Liver (tissue), 9 donors: Measurements from ENCODE around the gene MTG1. TPM values are rescaled to one million over a fixed set of nuclear protein-coding genes. Genes with fewer than 3 reads are reported as not detected.

Source experiments
- DNase-seq: peaks from one replicate; pipeline ENCODE4 v3.0.0-alpha.2; 2017; ENCODE audit warnings: low spot score
- H3K27ac ChIP-seq, 2 donors: one replicate each; pipeline ENCODE4 v1.7.0; 2013; ENCODE audit warnings: inconsistent platforms in 2 of 2, low read length in 2 of 2, control low read depth in 1 of 2, low read depth in 1 of 2, mild to moderate bottlenecking in 1 of 2
- H3K27me3 ChIP-seq, 4 donors: one replicate each; pipeline versions ENCODE4 v1.6.1 to v1.7.0; 2013; ENCODE audit warnings: low read length in 3 of 4, inconsistent platforms in 1 of 4, mild to moderate bottlenecking in 1 of 4, moderate library complexity in 1 of 4; ENCODE audit not compliant: control insufficient read depth in 4 of 4, insufficient read depth in 4 of 4
- H3K36me3 ChIP-seq, 4 donors: one replicate each; pipeline versions ENCODE4 v1.6.1 to v1.7.0; 2013; ENCODE audit warnings: low read length in 3 of 4, mild to moderate bottlenecking in 3 of 4, low read depth in 1 of 4, moderate library complexity in 1 of 4; ENCODE audit not compliant: control insufficient read depth in 4 of 4, insufficient read depth in 3 of 4
- H3K4me1 ChIP-seq, 4 donors: one replicate each; pipeline versions ENCODE4 v1.6.1 to v1.7.0; 2013; ENCODE audit warnings: low read length in 3 of 4, mild to moderate bottlenecking in 3 of 4, moderate library complexity in 1 of 4; ENCODE audit not compliant: control insufficient read depth in 4 of 4, insufficient read depth in 4 of 4
- H3K4me3 ChIP-seq, 3 donors: one replicate each; pipeline versions ENCODE4 v1.6.1 to v1.7.0; 2013; ENCODE audit warnings: low read length in 3 of 3, control low read depth in 1 of 3, low read depth in 1 of 3, mild to moderate bottlenecking in 1 of 3
- H3K9ac ChIP-seq, 2 donors: one replicate each; pipeline ENCODE4 v1.7.0; 2013; ENCODE audit warnings: low read length in 2 of 2, mild to moderate bottlenecking in 2 of 2, moderate library complexity in 2 of 2, control low read depth in 1 of 2, low read depth in 1 of 2
- H3K9me3 ChIP-seq, 4 donors: one replicate each; pipeline versions ENCODE4 v1.6.1 to v1.7.0; 2013; ENCODE audit warnings: low read length in 3 of 4; ENCODE audit not compliant: control insufficient read depth in 4 of 4
- EGR1 ChIP-seq, 2 donors: IDR thresholded peaks; 2 replicates each; pipeline ENCODE4 v1.6.1; 2016 to 2018; ENCODE audit warnings: antibody characterized with exemption in 2 of 2, low read depth in 2 of 2
- FOXA1 ChIP-seq: IDR thresholded peaks from 2 replicates; pipeline ENCODE4 v1.6.1; 2016; ENCODE audit warnings: antibody characterized with exemption
- FOXA2 ChIP-seq: IDR thresholded peaks from 2 replicates; pipeline ENCODE4 v1.6.1; 2016; ENCODE audit warnings: antibody characterized with exemption
- GABPA ChIP-seq, 2 donors: IDR thresholded peaks in 1 of 2; conservative IDR thresholded peaks in 1 of 2; 2 replicates each; pipeline ENCODE4 v1.6.1; 2016; ENCODE audit warnings: antibody characterized with exemption in 2 of 2, mild to moderate bottlenecking in 1 of 2, moderate library complexity in 1 of 2
- HNF4A ChIP-seq, 2 donors: conservative IDR thresholded peaks; 2 replicates each; pipeline ENCODE4 v1.6.1; 2016; ENCODE audit warnings: antibody characterized with exemption in 2 of 2, mild to moderate bottlenecking in 2 of 2
- HNF4G ChIP-seq: IDR thresholded peaks from 2 replicates; pipeline ENCODE4 v1.6.1; 2016; ENCODE audit warnings: antibody characterized with exemption
- JUND ChIP-seq, 2 donors: IDR thresholded peaks; 2 replicates each; pipeline ENCODE4 v1.6.1; 2016; ENCODE audit warnings: antibody characterized with exemption in 2 of 2
- NR2F2 ChIP-seq: IDR thresholded peaks from 2 replicates; pipeline ENCODE4 v1.6.1; 2016; ENCODE audit warnings: antibody characterized with exemption
- RAD21 ChIP-seq, 2 donors: IDR thresholded peaks; 2 replicates each; pipeline ENCODE4 v1.6.1; 2016; ENCODE audit warnings: antibody characterized with exemption in 2 of 2, mild to moderate bottlenecking in 2 of 2
- RXRA ChIP-seq, 2 donors: IDR thresholded peaks; 2 replicates each; pipeline ENCODE4 v1.6.1; 2017 to 2018; ENCODE audit warnings: antibody characterized with exemption in 2 of 2, mild to moderate bottlenecking in 1 of 2
- SP1 ChIP-seq: IDR thresholded peaks from 2 replicates; pipeline ENCODE4 v1.6.1; 2018; ENCODE audit warnings: antibody characterized with exemption, mild to moderate bottlenecking
- TAF1 ChIP-seq: conservative IDR thresholded peaks from 2 replicates; pipeline ENCODE4 v1.6.1; 2016; ENCODE audit warnings: antibody characterized with exemption, mild to moderate bottlenecking
- YY1 ChIP-seq: IDR thresholded peaks from 2 replicates; pipeline ENCODE4 v1.6.1; 2016; ENCODE audit warnings: antibody characterized with exemption, mild to moderate bottlenecking
- WGBS: extraction: QIAGEN DNeasy Blood & Tissue Kit; methylation state at CpG from one replicate; pipeline ENCODE4 v1.1.7; 2013; 5-methylcytosine and 5-hydroxymethylcytosine counted together
- polyA plus RNA-seq, 2 donors: library from polyadenylated mRNA; stranded (reverse) in 1 of 2; unstranded in 1 of 2; fragments of 200-250 nt in 1 of 2; fragments of >200 nt in 1 of 2; fragmentation: Nextera tagmentation in 1 of 2; extraction: Ambion mirVana in 1 of 2; gene quantifications; one replicate each; pipeline versions ENCODE4 v1.2.1 to v1.2.3, GENCODE V29; 2013 to 2015
- total RNA-seq, 2 donors: library from RNA; depleted of rRNA; stranded (reverse); fragments of >200 nt; gene quantifications; one replicate each; pipeline ENCODE4 v1.2.3, GENCODE V29; 2014
- TF ChIP-seq, protein P1 (sequence below): fragments of 150-350 bp; IDR thresholded peaks from 2 replicates; pipeline ENCODE4 v1.5.1; 2017; ENCODE audit warnings: improper control_type of control experiment, low read depth, low read length; ENCODE audit not compliant: missing input control
- TF ChIP-seq, protein P2 (sequence below): IDR thresholded peaks from 2 replicates; pipeline ENCODE4 v1.6.1; 2016; ENCODE audit warnings: antibody characterized with exemption
- TF ChIP-seq, protein P3 (sequence below): IDR thresholded peaks from 2 replicates; pipeline ENCODE4 v1.6.1; 2016; ENCODE audit warnings: antibody characterized with exemption
- TF ChIP-seq, protein P4 (sequence below): IDR thresholded peaks from 2 replicates; pipeline ENCODE4 v1.6.1; 2016; ENCODE audit warnings: antibody characterized with exemption, mild to moderate bottlenecking
- TF ChIP-seq, protein P5 (sequence below): IDR thresholded peaks from 2 replicates; pipeline ENCODE4 v1.6.1; 2016; ENCODE audit warnings: antibody characterized with exemption
- donor health status: healthy.
- donor health status: healthy.
- donor health status: healthy.
- donor health status: healthy.
- donor health status: healthy.

Gene MTG1
- total and polyA plus RNA-seq, 4 donors, result 19.4 to 70.6 (median 38.2) TPM

DNA sequence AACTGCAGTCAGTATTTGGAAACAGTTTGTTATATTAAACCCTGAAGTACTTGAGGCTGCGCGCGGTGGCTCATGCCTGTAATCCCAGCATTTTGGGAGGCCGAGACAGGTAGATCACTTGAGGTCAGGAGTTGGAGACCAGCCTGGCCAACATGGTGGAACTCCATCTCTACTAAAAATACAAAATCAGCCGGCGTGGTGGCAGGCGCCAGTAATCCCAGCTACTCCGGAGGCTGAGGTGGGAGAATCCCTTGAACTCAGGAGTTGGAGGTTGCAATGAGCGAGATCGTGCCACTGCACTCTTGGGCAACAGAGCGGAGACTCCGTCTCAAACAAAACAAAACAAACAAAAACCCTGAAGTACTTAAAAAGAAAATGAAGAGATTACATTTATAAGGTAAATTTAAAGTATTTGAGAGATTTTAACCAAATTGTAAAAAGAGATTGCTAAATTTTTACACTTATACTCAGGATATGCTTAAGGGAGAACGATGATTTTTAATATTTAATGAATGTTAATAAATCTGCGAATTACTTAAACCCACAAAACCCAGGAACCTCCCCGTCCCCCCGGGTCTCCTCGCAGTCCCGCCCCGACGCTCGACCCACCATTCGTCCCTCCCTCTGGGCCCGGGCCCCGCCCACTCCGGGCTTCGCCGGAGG is 425 bp upstream of the MTG1 start:
- H3K9me3 ChIP-seq, result no peaks in the 10 kb centered on the region
- 35% methylated on average over 27 of the region's 27 CpGs for WGBS
- H3K4me1 ChIP-seq, result peaks cover 5 to 12% (median 7%) of the 10 kb centered on the region in 4 donors
- peaks cover 3 to 21% (median 13%) of the 10 kb centered on the region in 4 donors for H3K36me3 ChIP-seq
- H3K27me3 ChIP-seq, result no peaks in the 10 kb centered on the region
- TF ChIP-seq RAD21 (IDR thresholded peaks at IDR 0.05), result no peak
- TF ChIP-seq FOXA2, result no peak
- TF ChIP-seq EGR1 (IDR thresholded peaks at IDR 0.05; ENCODE audit: low read depth in 2 of 2), result no peak
- no peak for TF ChIP-seq FOXA1
- TF ChIP-seq SP1, result no peak
- no peak for TF ChIP-seq HNF4G
- peak overlapping the region in 1 of 3 donors; percentile 96 for H3K4me3 ChIP-seq
- DNase-seq, result no peak
- peak overlapping the region in 1 of 2 donors; percentile 24 for H3K9ac ChIP-seq
- peak overlapping the region in 1 of 2 donors; percentile 81 for H3K27ac ChIP-seq

DNA sequence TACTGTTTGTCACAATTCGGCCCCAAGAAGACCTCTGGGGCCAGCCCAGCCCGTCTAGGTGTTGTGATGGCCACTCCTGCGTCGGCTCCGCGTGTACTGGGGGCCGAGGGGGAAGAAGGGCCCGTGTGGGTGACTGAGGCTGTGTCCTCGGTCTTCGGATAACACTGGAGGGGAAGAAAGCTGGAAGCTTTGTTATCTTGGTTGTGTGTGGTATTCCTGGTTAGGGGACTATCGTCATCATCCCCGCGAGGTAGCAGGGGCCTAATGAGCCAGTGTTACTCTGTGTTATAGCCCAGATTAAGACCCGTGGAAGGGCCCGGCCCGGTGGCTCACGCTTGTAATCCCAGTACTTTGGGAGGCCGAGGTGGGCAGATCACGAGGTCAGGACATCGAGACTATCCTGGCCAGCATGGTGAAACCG is 854 bp downstream of the MTG1 start:
- Histone ChIP-seq H3K9me3 (no peaks in the 10 kb centered on the region), H3K9ac (peak overlapping the region; percentile 12 to 91), H3K27me3 (no peaks in the 10 kb centered on the region), H3K4me3 (peak overlapping the region; percentile 82 to 96 (median 91)), H3K27ac (peak overlapping the region in 1 of 2 donors; percentile 81), H3K4me1 (peaks cover 5 to 12% (median 7%) of the 10 kb centered on the region in 4 donors), H3K36me3 (peaks cover 11 to 26% (median 13%) of the 10 kb centered on the region in 4 donors)
- TF ChIP-seq, protein P1, sequence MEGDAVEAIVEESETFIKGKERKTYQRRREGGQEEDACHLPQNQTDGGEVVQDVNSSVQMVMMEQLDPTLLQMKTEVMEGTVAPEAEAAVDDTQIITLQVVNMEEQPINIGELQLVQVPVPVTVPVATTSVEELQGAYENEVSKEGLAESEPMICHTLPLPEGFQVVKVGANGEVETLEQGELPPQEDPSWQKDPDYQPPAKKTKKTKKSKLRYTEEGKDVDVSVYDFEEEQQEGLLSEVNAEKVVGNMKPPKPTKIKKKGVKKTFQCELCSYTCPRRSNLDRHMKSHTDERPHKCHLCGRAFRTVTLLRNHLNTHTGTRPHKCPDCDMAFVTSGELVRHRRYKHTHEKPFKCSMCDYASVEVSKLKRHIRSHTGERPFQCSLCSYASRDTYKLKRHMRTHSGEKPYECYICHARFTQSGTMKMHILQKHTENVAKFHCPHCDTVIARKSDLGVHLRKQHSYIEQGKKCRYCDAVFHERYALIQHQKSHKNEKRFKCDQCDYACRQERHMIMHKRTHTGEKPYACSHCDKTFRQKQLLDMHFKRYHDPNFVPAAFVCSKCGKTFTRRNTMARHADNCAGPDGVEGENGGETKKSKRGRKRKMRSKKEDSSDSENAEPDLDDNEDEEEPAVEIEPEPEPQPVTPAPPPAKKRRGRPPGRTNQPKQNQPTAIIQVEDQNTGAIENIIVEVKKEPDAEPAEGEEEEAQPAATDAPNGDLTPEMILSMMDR, result no peak
- TF ChIP-seq HNF4A (conservative IDR thresholded peaks at IDR 0.05), result no peak
- TF ChIP-seq SP1, result no peak
- TF ChIP-seq JUND (IDR thresholded peaks at IDR 0.05), result no peak
- no peak for TF ChIP-seq RXRA (IDR thresholded peaks at IDR 0.05)
- TF ChIP-seq FOXA1, result no peak
- no peak for TF ChIP-seq NR2F2
- TF ChIP-seq EGR1 (IDR thresholded peaks at IDR 0.05; ENCODE audit: low read depth in 2 of 2), result no peak
- TF ChIP-seq, protein P2, sequence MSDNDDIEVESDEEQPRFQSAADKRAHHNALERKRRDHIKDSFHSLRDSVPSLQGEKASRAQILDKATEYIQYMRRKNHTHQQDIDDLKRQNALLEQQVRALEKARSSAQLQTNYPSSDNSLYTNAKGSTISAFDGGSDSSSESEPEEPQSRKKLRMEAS, result no peak
- TF ChIP-seq, protein P3, sequence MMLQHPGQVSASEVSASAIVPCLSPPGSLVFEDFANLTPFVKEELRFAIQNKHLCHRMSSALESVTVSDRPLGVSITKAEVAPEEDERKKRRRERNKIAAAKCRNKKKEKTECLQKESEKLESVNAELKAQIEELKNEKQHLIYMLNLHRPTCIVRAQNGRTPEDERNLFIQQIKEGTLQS, result no peak
- no peak for TF ChIP-seq HNF4G
- TF ChIP-seq, protein P4, sequence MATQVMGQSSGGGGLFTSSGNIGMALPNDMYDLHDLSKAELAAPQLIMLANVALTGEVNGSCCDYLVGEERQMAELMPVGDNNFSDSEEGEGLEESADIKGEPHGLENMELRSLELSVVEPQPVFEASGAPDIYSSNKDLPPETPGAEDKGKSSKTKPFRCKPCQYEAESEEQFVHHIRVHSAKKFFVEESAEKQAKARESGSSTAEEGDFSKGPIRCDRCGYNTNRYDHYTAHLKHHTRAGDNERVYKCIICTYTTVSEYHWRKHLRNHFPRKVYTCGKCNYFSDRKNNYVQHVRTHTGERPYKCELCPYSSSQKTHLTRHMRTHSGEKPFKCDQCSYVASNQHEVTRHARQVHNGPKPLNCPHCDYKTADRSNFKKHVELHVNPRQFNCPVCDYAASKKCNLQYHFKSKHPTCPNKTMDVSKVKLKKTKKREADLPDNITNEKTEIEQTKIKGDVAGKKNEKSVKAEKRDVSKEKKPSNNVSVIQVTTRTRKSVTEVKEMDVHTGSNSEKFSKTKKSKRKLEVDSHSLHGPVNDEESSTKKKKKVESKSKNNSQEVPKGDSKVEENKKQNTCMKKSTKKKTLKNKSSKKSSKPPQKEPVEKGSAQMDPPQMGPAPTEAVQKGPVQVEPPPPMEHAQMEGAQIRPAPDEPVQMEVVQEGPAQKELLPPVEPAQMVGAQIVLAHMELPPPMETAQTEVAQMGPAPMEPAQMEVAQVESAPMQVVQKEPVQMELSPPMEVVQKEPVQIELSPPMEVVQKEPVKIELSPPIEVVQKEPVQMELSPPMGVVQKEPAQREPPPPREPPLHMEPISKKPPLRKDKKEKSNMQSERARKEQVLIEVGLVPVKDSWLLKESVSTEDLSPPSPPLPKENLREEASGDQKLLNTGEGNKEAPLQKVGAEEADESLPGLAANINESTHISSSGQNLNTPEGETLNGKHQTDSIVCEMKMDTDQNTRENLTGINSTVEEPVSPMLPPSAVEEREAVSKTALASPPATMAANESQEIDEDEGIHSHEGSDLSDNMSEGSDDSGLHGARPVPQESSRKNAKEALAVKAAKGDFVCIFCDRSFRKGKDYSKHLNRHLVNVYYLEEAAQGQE, result no peak
- no peak for TF ChIP-seq GABPA (IDR thresholded peaks at IDR 0.05 in 1 of 2, conservative IDR thresholded peaks at IDR 0.05 in 1 of 2)
- TF ChIP-seq FOXA2, result no peak
- TF ChIP-seq TAF1, result no peak
- no peak for TF ChIP-seq RAD21 (IDR thresholded peaks at IDR 0.05)
- TF ChIP-seq, protein P5, sequence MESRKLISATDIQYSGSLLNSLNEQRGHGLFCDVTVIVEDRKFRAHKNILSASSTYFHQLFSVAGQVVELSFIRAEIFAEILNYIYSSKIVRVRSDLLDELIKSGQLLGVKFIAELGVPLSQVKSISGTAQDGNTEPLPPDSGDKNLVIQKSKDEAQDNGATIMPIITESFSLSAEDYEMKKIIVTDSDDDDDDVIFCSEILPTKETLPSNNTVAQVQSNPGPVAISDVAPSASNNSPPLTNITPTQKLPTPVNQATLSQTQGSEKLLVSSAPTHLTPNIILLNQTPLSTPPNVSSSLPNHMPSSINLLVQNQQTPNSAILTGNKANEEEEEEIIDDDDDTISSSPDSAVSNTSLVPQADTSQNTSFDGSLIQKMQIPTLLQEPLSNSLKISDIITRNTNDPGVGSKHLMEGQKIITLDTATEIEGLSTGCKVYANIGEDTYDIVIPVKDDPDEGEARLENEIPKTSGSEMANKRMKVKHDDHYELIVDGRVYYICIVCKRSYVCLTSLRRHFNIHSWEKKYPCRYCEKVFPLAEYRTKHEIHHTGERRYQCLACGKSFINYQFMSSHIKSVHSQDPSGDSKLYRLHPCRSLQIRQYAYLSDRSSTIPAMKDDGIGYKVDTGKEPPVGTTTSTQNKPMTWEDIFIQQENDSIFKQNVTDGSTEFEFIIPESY, result no peak
- no peak for TF ChIP-seq YY1
- WGBS, result 34% methylated on average over 21 of the region's 21 CpGs
- DNase-seq, result no peak
